Caki2 (cell line): ENCODE results near the gene NSD2. TPM values are rescaled to one million over a fixed set of nuclear protein-coding genes. Genes with fewer than 3 reads are reported as not detected.
A peak's percentile ranks its signal among the peaks of the same experiment; 100 is the strongest.
"Not testable (repeated sequence)": the region's sequence is repeated elsewhere in the genome, so short reads cannot be mapped to it uniquely, and the experiment has no call there.

Source experiments
- DNase-seq: peaks from one replicate; pipeline ENCODE4 v3.0.0-alpha.2; 2015; ENCODE audit warnings: low read depth
- in situ Hi-C: cut with HindIII; loops from 2 replicates; pipeline ENCODE4 v1.10.0; 2016; ENCODE audit warnings: low sequenced_read_pairs, low pct_unique_long_range_greater_than_20kb, mixed read lengths
- total RNA-seq: library from RNA; depleted of rRNA; stranded (reverse); fragments of >200 nt; shearing (Covaris generic); gene quantifications from 2 replicates; pipeline ENCODE4 v1.2.3, GENCODE V29; 2014; ENCODE audit warnings: low replicate concordance; rRNA removed

The NSD2 gene
- total RNA-seq, 1 experiment from 2014 or later: 54.8 TPM

DNA sequence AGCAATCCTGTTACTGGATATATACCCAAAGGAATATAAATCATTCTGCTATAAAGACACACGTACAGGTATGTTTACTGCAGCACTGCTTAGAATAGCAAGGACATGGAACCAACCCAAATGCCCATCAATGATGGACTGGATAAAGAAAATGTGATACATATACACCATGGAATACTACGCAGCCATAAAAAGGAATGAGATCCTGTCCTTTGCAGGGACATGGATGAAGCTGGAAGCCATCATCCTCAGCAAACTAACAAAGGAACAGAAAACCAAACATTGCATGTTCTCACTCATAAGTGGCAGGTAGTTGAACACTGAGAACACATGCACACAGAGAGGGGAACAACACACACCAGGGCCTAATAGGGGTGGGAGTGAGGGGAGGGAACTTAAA is 132.2 kb downstream of the NSD2 start:
- in situ Hi-C loops, DNase-seq: not testable (repeated sequence)

DNA sequence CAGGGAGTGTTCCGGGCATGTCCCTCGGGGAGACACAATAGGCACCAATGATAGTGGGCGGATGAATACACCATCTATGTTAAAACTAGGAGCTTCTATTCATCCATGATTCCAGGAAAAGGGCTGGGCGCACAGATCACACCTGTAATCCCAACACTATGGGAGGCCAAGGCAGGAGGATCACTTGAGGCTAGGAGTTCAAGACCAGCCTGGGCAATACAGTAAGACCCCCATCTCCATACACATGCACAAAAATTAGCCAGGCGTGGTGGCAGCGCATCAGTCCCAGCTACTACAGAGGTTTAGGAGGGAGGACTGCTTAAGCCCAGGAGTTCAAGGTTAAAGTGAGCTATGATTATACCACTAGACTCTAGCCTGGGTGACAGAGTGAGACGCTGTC is 135.2 kb downstream of the NSD2 start:
- in situ Hi-C loops: no loop called here

DNA sequence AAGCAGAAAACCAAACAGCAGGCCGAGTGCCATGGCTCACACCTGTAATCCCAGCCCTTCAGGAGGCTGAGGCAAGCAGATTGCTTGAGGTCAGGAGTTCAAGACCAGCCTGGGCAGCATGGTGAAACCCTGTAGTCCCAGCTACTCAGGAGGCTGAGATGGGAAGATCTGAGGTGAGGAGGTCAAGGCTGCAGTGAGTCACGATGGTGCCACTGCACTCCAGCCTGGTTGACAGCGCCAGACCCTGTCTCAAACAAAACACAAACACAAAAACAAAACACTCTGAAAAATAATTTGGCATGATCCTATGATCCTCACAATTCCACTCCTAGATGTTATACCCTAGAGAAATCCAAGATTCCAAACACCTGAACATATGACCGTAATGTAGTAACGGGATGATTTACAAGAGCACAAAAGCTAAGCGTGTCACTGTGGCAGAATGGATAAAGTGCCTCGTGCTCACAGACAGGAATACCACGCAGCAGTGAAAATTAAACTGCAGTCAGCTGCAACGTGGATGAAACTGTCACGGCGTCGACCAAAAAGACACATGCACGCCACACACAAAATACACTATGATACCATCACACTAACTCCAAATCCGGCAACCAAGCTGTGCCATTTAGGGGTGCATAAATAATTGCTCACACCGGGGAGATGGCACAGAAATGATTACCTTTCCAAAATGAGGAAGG is 135.9 kb downstream of the NSD2 start:
- in situ Hi-C loops: no loop called here
- DNase-seq: no peak

More for the DNA sequence above, 135.2 kb downstream of the NSD2 start:
- no peak for DNase-seq

DNA sequence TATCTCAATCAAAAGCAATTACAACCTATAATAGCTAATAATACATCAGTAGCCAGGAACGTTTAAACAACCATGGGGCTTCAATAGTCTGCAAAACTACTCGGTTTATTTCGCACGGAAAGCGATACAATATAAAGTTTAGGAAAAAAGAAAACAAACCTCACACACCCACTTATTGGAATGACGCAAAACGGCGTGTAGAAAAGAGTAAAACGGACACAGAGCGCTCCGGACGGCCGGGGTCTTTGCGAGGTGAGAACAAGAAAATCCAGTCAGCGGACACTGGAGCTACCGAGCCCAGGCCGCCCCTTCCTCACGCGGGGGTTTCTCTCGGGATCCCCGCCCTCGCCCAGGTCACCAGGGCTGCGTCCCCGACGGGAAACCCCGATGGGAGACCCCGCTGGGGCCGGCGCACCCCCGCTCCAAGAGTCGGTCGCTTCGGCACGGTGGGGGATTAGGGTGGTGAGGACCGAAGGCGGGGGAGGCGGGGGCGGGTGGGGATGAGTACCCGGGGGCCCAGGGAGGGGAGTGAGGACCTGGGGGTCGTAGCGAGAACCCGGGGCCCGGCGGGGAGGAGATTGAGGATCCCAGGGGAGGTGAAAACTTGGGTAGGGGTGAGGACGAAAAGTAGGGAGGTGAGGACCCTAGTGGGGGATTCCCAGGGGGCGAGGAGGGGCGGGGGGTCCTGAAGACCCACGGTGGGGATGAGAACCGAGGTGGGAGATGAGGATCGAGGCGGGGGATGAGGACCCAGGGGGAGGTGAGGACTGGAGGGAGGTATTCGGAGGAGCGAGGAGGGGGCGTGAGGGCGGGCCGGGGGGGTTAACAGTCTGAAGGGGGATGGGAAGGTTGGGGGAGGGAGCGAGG is 136.8 kb downstream of the NSD2 start:
- in situ Hi-C loops: no loop called here

DNA sequence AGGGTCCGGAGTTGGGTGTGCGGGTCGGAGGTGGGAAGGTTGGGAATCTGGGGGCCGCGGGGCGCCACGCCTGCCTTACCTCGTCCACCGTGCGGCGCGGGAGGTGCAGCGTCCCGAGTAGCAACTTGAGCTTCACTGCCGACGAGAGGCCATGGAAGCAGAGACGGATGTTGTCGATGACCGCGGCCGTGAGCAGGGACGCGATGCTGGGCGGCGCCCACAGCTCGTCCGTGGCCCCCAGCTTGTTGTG is 137.4 kb downstream of the NSD2 start:
- DNase-seq: no peak
- in situ Hi-C loops: no loop called here

More for the DNA sequence above, 136.8 kb downstream of the NSD2 start:
- no peak for DNase-seq

DNA sequence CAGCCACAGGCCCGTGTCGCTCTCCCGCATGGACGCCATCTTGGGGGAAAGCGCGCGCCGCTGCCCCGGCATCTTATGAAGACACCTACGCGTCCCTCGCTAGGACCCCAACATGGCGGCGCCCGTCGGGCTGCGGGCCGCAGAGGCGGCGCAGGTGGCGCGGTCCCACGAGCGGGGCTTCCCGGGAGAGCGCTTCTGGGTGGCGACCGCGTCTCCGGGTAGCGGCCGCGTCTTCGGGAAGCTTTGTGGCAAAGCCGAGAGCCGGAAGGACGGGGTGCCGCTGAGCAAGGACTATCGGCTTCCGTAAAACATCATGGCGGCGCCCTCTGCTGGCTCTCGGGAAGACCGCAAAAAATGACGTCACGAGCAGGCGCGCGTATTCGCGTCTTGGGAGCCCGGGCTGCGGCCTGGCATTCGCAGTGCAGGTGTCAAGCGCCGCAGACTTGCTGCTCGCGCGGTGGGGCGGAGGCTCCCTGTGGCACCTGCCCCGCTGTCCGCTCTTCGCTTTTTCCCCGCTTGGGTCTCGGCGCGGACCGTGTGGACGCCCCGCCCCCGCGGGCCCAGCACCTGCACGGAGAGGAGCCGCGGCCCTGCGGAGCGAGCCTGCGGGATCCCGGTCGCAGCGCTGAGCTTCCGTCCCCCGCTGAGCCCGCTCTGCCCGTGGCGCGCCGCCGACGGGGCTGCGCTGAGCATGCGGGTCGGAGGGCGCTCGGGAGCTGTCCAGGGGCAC is 137.9 kb downstream of the NSD2 start, which contains the start of gene NELFA:
NELFA (minus strand) TSS at position 54 of the 730 bp plus-strand sequence; CDS start at position 39, 15 bp downstream.
- DNase-seq: peak; percentile 95
- in situ Hi-C loops: no loop called here

DNA sequence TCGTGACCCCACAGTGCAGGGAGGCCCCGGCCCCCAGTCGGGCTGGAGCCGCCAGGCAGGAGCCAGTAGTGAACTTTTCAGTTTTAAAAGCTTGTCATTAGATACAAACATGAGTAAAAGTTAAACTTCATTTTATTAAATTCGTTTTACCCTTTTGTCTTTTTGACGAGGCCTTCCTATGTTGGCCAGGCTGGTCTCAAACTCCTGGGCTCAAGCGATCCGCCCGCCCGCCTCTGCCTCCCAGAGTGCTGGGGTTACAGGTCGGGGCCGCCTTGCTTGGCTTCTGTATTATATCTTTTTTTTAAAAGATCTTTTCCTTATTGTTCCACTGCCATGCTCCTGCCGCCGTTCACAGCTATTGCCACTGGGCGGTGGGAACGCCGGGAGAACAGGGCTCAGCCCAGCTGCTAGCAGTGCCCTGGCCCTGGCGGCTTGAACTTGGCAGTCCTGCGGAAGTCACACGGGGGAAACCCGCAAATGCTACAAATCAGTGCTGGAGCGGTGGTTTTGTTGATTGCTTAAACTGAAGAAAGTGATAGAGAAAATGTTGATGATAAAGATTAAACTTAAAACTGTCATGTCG is 138.5 kb downstream of the NSD2 start:
- peak; percentile 66 for DNase-seq
- in situ Hi-C loops: no loop called here

DNA sequence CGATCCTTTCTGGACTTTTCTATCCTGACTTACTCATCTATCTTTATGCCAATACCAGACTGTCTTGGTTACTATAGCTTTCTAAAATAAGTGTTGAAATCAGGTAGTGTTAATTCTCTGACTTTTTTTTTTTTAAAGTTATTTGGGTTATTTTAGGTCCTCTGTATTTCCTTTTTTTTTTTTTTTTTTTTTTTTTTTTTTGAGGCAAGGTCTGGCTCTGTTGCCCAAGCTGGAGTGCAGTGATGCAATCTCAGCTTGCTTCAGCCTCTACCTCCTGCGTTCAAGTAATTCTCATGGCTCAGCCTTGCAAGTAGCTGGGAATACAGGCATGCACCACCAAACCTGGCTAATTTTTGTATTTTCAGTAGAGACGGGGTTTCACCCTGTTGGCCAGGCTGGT is 140.4 kb downstream of the NSD2 start:
- no peak for DNase-seq
- in situ Hi-C loops: no loop called here

DNA sequence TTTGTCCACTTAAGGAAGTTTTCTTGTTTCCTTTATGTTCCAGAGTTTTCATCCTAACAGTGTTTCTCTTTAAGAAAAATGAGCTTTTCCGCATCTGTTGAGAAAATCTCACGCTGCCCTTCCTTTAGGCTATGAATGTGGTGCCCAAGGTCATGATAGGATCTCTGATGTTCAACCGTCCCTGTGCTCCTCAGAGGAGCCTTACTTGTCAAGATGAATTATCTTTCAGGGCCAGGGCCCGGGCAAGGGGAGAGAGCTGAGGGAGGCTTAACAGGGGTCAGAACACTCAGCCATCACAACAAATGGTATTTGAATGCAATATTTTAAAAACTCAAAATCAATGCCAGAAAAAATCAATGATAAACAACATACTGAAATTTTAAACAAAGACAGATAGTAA is 143.8 kb downstream of the NSD2 start:
- in situ Hi-C loops: no loop called here
- DNase-seq: no peak

DNA sequence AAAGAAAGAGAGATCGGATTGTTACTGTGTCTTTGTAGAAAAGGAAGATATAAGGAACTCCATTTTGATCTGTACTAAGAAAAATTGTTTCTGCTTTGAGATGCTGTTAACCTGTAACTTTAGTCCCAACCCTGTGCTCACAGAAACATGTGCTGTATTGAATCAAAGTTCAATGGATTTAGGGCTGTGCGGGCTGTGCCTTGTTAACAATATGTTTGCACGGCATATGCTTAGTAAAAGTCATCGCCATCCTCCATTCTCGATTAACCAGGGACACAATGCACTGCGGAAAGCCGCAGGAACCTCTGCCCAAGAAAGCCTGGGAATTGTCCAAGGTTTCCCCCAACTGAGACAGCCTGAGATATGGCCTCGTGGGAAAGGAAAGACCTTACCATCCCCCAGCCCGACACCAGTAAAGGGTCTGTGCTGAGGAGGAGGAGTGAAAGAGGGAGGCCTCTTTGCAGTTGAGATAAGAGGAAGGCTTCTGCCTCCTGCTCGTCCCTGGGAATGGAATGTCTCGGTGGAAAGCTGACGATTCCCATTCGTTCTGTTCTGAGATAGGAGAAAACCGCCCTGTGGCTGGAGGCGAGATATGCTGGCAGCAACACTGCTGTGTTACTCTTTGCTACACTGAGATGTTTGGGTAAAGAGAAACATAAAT is 150.3 kb downstream of the NSD2 start:
- in situ Hi-C loops, DNase-seq: not testable (repeated sequence)

DNA sequence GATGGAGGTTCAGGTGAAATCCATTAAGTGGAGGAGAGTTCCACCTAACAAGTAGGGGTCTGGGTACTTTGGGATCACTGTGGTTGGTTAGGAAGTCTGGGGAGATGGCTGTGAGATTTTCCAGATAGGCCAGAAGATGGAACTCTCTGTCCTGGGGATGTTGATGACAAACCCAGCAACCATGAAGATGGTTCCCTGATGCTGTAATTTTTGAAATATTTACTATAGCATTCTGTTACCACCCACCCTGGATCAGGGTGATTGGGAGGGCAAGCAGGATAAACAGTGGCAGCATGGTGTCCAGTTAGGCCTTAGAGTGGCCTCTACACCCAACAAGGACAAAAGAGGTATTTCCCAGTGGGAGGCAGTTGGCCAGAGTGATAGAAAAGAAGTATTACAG is 153.5 kb downstream of the NSD2 start:
- in situ Hi-C loops: no loop called here
- no peak for DNase-seq

DNA sequence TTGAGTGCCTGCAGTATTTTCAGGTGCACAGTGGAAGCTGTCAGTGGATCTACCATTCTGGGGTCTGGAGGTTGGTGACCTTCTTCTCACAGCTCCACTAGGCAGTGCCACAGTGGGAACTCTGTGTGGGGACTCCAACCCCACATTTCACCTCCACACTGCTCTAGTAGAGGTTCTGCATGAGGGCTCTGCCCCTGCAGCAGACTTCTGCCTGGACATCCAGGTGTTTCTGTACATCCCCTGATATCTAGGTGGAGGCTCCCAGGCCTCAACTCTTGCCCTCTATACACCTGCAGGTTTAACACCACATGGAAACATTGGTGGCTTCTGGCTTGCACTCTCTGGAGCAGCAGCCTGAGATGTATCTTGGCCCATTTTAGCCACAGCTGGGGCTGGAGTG is 154.6 kb downstream of the NSD2 start:
- in situ Hi-C loops: no loop called here
- no peak for DNase-seq

DNA sequence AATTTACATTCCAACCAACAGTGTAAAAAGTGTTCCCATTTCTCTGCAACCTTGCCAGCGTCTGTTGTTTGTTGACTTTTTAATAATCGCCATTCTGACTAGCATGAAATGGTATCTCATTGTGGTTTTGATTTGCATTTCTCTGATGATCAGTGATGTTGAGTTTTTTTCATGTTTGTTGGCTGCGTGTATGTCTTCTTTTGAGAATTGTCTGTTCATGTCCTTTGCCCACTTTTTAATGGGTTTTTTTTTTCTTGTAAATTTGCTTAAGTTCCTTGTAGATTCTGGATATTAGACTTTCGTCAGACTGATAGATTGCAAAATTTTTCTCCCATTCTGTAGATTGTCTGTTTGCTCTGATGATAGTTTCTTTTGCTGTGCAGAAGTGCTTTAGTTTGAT is 155.9 kb downstream of the NSD2 start:
- in situ Hi-C loops, DNase-seq: not testable (repeated sequence)

DNA sequence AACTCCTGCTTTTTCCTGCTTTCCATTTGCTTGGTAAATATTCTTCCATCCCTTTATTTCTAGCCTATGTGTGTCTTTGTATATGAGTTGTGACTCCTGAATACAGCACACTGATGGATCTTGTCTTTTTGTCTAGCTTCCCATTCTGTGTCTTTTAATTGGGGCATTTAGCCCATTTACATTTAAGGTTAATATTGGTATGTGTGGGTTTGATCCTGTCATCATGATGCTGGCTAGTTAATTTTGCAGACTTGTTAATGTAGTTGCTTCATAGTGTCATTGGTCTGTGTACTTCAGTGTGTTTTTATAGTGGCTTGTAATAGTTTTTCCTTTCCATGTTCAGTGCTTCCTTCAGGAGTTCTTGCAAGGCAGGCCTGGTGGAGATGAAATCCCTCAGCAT is 160.0 kb downstream of the NSD2 start:
- in situ Hi-C loops: not testable (repeated sequence)

More for the DNA sequence above, 160.0 kb downstream of the NSD2 start:
- DNase-seq: not testable (repeated sequence)

Other genes with a start within 250 kb of the NSD2 start
- gene FAM53A, start 187.1 kb upstream of the NSD2 start, total RNA-seq: 3.2 and 5.2 TPM in 2 replicates
- gene SLBP, start 159.1 kb upstream of the NSD2 start, total RNA-seq: 86.1 and 93.8 TPM in 2 replicates
- gene TMEM129, start 150.1 kb upstream of the NSD2 start, total RNA-seq: 52.7 and 59.2 TPM in 2 replicates
- gene TACC3, start 149.9 kb upstream of the NSD2 start, total RNA-seq: 106 and 111 TPM in 2 replicates
- 8.6 and 9.6 TPM in 2 replicates for gene FGFR3, start 78.1 kb upstream of the NSD2 start, total RNA-seq
- gene LETM1, start 15.2 kb upstream of the NSD2 start, total RNA-seq: 28.1 and 31.9 TPM in 2 replicates
- gene NELFA, start 137.6 kb downstream of the NSD2 start, total RNA-seq: 34.3 and 34.5 TPM in 2 replicates
- 2.7 and 3.0 TPM in 2 replicates for gene NAT8L, start 187.9 kb downstream of the NSD2 start, total RNA-seq